ENCODE measurements around the gene CRELD2.

DNA sequence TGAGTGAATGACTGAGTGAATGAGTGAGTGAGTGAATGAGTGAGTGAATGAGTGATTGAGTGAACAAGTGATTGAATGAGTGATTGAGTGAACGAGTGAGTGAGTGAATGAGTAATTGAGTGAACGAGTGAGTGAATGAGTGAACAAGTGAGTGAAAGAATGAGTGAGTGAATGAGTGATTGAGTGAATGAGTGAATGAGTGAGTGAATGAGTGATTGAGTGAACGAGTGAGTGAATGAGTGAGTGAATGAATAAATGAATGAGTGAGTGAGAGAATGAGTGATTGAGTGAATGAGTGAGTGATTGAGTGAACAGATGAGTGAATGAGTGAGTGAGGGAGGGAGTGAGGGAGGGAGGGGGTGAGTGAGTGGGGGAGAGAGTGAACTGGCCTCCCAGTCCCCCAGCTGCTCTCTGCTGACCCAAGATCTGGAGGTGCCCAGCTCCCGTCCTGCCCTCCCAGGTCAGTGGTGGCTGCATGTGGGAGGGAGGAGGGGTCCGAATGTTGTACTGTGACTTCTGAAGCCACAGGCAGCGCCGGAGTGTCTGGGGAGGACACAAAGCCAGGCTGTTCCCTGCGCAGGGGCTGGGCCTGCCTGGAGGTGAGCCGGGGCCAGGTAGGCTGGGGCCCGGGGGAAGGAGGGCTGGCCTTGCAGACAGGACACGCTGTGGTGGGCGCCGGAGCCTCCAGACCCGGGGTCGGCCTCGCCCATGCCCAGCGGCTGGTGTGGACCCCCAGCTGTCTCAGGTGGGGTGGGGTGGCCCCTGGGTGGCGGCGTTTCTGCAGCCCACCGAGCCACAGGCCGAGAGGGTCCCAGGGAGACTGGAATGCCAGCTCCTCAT is 24.4 kb downstream of the CRELD2 start:
- TF ChIP-seq, protein P1, sequence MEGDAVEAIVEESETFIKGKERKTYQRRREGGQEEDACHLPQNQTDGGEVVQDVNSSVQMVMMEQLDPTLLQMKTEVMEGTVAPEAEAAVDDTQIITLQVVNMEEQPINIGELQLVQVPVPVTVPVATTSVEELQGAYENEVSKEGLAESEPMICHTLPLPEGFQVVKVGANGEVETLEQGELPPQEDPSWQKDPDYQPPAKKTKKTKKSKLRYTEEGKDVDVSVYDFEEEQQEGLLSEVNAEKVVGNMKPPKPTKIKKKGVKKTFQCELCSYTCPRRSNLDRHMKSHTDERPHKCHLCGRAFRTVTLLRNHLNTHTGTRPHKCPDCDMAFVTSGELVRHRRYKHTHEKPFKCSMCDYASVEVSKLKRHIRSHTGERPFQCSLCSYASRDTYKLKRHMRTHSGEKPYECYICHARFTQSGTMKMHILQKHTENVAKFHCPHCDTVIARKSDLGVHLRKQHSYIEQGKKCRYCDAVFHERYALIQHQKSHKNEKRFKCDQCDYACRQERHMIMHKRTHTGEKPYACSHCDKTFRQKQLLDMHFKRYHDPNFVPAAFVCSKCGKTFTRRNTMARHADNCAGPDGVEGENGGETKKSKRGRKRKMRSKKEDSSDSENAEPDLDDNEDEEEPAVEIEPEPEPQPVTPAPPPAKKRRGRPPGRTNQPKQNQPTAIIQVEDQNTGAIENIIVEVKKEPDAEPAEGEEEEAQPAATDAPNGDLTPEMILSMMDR (IDR thresholded peaks at IDR 0.05): no peak
- TF ChIP-seq EP300 (IDR thresholded peaks at IDR 0.05): no peak

Data from tibial nerve (tissue), 4 donors.